SK-N-SH (cell line): ENCODE measurements around the gene LYRM4.

Source experiments
- RAD21 ChIP-seq: IDR thresholded peaks from 2 replicates; pipeline ENCODE4 v1.6.1; 2012; ENCODE audit warnings: mild to moderate bottlenecking, low read length
- RFX5 ChIP-seq: IDR thresholded peaks from 2 replicates; pipeline ENCODE4 v1.6.1; 2012; ENCODE audit warnings: mild to moderate bottlenecking, improper control_type of control experiment, low read length
- TF ChIP-seq, protein P1 (sequence below): fragments of 200-600 bp; sonication (generic); IDR thresholded peaks from 2 replicates; pipeline ENCODE4 v1.6.1; 2017; ENCODE audit warnings: antibody characterized with exemption, mild to moderate bottlenecking, moderate library complexity

DNA sequence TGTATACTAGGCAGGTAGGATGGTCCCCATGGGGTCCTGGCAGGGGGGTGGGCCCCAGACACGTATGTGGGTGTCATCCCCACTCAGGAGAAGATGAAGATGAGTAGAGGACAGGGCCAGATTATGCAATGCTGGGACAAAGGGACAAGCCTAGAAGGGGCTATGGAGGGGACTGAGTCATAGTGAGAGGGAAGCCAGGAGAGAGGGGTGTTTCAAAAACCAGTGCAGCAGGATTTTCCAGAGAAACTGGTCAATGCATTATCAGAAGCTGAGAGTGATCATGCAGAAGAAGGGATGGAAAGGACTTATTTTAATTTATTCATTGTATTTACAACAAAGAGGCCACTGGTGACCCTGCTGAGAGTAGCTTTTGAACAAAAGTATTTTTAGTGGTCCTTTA is 101.6 kb downstream of the LYRM4 start:
- TF ChIP-seq, protein P1, sequence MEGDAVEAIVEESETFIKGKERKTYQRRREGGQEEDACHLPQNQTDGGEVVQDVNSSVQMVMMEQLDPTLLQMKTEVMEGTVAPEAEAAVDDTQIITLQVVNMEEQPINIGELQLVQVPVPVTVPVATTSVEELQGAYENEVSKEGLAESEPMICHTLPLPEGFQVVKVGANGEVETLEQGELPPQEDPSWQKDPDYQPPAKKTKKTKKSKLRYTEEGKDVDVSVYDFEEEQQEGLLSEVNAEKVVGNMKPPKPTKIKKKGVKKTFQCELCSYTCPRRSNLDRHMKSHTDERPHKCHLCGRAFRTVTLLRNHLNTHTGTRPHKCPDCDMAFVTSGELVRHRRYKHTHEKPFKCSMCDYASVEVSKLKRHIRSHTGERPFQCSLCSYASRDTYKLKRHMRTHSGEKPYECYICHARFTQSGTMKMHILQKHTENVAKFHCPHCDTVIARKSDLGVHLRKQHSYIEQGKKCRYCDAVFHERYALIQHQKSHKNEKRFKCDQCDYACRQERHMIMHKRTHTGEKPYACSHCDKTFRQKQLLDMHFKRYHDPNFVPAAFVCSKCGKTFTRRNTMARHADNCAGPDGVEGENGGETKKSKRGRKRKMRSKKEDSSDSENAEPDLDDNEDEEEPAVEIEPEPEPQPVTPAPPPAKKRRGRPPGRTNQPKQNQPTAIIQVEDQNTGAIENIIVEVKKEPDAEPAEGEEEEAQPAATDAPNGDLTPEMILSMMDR, result no peak
- TF ChIP-seq RFX5 (no peak), RAD21 (no peak)
